Measurements from ENCODE around the gene DOCK3. TPM values are rescaled to one million over a fixed set of nuclear protein-coding genes. Genes with fewer than 3 reads are reported as not detected.

Gene DOCK3
- polyA plus RNA-seq, 1 donor from 2014 or later, result 15.6 TPM

GRCh38 chr3:51338632-51339031 lies 663.9 kb downstream of the DOCK3 start:
- H3K27me3 ChIP-seq (ENCODE audit: insufficient read depth, low read depth, low read length), result no peaks in the 10 kb centered on the region
- no peak overlapping the region for H3K4me3 ChIP-seq (ENCODE audit: low read length)
- H3K36me3 ChIP-seq (ENCODE audit: insufficient read depth, low read length), result no peaks in the 10 kb centered on the region
- H3F3A ChIP-seq (ENCODE audit: insufficient read depth, low read length, poor library complexity, severe bottlenecking), result no peaks in the 10 kb centered on the region
- no peak overlapping the region for H3K4me2 ChIP-seq (ENCODE audit: low read length)
- no peaks in the 10 kb centered on the region for H4K20me1 ChIP-seq (ENCODE audit: insufficient read depth)
- no peak overlapping the region for H3K9ac ChIP-seq (ENCODE audit: low read length)
- H3K9me3 ChIP-seq (ENCODE audit: low read length), result no peaks in the 10 kb centered on the region
- H3K9me2 ChIP-seq (ENCODE audit: insufficient read depth, low read length), result no peaks in the 10 kb centered on the region
- H3K79me2 ChIP-seq (replicated peaks; ENCODE audit: insufficient read depth, low read length), result no peaks in the 10 kb centered on the region
- no peak overlapping the region for H3K27ac ChIP-seq (ENCODE audit: low read length)
- TF ChIP-seq TAF1 (IDR thresholded peaks at IDR 0.05; ENCODE audit: low read depth) (no peak), SMC3 (conservative IDR thresholded peaks at IDR 0.05; ENCODE audit: poor library complexity) (no peak), MXI1 (conservative IDR thresholded peaks at IDR 0.05; ENCODE audit: poor library complexity, severe bottlenecking) (no peak), EP300 (conservative IDR thresholded peaks at IDR 0.05; ENCODE audit: poor library complexity, severe bottlenecking) (no peak), RAD21 (conservative IDR thresholded peaks at IDR 0.05) (no peak), POLR2AphosphoS5 (IDR thresholded peaks at IDR 0.05) (no peak), EZH2 (IDR thresholded peaks at IDR 0.05; ENCODE audit: borderline replicate concordance, insufficient read depth, low read length, poor library complexity, severe bottlenecking) (no peak)
- TF ChIP-seq, protein P1, sequence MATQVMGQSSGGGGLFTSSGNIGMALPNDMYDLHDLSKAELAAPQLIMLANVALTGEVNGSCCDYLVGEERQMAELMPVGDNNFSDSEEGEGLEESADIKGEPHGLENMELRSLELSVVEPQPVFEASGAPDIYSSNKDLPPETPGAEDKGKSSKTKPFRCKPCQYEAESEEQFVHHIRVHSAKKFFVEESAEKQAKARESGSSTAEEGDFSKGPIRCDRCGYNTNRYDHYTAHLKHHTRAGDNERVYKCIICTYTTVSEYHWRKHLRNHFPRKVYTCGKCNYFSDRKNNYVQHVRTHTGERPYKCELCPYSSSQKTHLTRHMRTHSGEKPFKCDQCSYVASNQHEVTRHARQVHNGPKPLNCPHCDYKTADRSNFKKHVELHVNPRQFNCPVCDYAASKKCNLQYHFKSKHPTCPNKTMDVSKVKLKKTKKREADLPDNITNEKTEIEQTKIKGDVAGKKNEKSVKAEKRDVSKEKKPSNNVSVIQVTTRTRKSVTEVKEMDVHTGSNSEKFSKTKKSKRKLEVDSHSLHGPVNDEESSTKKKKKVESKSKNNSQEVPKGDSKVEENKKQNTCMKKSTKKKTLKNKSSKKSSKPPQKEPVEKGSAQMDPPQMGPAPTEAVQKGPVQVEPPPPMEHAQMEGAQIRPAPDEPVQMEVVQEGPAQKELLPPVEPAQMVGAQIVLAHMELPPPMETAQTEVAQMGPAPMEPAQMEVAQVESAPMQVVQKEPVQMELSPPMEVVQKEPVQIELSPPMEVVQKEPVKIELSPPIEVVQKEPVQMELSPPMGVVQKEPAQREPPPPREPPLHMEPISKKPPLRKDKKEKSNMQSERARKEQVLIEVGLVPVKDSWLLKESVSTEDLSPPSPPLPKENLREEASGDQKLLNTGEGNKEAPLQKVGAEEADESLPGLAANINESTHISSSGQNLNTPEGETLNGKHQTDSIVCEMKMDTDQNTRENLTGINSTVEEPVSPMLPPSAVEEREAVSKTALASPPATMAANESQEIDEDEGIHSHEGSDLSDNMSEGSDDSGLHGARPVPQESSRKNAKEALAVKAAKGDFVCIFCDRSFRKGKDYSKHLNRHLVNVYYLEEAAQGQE (IDR thresholded peaks at IDR 0.05; ENCODE audit: borderline replicate concordance), result no peak
- TF ChIP-seq, protein P2, sequence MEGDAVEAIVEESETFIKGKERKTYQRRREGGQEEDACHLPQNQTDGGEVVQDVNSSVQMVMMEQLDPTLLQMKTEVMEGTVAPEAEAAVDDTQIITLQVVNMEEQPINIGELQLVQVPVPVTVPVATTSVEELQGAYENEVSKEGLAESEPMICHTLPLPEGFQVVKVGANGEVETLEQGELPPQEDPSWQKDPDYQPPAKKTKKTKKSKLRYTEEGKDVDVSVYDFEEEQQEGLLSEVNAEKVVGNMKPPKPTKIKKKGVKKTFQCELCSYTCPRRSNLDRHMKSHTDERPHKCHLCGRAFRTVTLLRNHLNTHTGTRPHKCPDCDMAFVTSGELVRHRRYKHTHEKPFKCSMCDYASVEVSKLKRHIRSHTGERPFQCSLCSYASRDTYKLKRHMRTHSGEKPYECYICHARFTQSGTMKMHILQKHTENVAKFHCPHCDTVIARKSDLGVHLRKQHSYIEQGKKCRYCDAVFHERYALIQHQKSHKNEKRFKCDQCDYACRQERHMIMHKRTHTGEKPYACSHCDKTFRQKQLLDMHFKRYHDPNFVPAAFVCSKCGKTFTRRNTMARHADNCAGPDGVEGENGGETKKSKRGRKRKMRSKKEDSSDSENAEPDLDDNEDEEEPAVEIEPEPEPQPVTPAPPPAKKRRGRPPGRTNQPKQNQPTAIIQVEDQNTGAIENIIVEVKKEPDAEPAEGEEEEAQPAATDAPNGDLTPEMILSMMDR (IDR thresholded peaks at IDR 0.05; ENCODE audit: poor library complexity, severe bottlenecking), result no peak
- H2AFZ ChIP-seq (ENCODE audit: low read depth, low read length), result no peak overlapping the region

DNA sequence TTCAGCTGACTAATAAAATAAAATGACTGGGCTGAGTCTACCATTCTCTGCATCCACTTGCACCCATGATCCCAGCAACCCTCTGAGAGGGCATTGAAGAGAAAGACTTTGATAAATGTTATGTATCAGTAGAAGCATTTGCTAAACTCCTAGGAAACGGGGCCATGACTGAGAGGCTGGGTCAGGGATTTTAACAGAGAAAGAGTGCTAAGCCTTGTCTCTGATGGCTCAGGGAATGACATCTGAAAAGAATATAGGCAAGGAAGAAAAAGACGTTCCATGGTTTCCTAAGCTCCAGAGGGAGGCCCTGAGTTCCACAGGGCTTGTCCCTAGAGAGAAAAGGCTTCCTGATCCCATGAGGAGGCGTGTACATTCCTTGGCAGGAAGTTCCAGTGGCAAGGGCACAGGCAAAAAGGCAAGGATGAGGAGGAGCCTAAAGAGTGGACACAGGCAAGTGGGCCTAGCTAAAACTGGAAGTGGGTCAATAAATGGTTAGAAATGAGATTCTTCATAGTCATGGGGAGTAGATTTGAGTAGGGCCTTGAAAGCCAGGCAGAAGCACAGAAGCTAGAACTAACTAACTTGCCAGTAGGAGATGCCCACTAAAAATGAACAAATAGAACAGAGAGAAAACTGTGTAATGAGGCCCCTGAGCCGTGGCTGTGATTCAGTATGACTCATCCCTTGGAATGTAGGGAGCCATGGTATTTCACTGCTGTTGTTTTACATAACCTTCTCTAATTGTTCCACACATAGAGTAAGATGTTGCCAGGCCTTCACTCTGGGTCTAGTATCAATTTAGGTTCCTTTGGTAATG lies 665.5 kb downstream of the DOCK3 start:
- Histone ChIP-seq H3K4me3 (ENCODE audit: low read length) (no peak overlapping the region), H3K9ac (ENCODE audit: low read length) (no peak overlapping the region), H2AFZ (ENCODE audit: low read depth, low read length) (no peak overlapping the region), H3K9me3 (ENCODE audit: low read length) (no peaks in the 10 kb centered on the region), H3K27me3 (ENCODE audit: insufficient read depth, low read depth, low read length) (no peaks in the 10 kb centered on the region), H3F3A (ENCODE audit: insufficient read depth, low read length, poor library complexity, severe bottlenecking) (no peaks in the 10 kb centered on the region), H3K36me3 (ENCODE audit: insufficient read depth, low read length) (no peaks in the 10 kb centered on the region), H3K79me2 (replicated peaks; ENCODE audit: insufficient read depth, low read length) (no peaks in the 10 kb centered on the region), H3K27ac (ENCODE audit: low read length) (no peak overlapping the region), H4K20me1 (ENCODE audit: insufficient read depth) (no peaks in the 10 kb centered on the region), H3K9me2 (ENCODE audit: insufficient read depth, low read length) (no peaks in the 10 kb centered on the region), H3K4me2 (ENCODE audit: low read length) (no peak overlapping the region)
- no peak for TF ChIP-seq RAD21 (conservative IDR thresholded peaks at IDR 0.05)
- no peak for TF ChIP-seq EZH2 (IDR thresholded peaks at IDR 0.05; ENCODE audit: borderline replicate concordance, insufficient read depth, low read length, poor library complexity, severe bottlenecking)
- no peak for TF ChIP-seq MXI1 (conservative IDR thresholded peaks at IDR 0.05; ENCODE audit: poor library complexity, severe bottlenecking)
- TF ChIP-seq, protein P1 (IDR thresholded peaks at IDR 0.05; ENCODE audit: borderline replicate concordance), result no peak
- TF ChIP-seq TAF1 (IDR thresholded peaks at IDR 0.05; ENCODE audit: low read depth), result no peak
- TF ChIP-seq, protein P2 (IDR thresholded peaks at IDR 0.05; ENCODE audit: poor library complexity, severe bottlenecking), result no peak
- no peak for TF ChIP-seq EP300 (conservative IDR thresholded peaks at IDR 0.05; ENCODE audit: poor library complexity, severe bottlenecking)
- no peak for TF ChIP-seq POLR2AphosphoS5 (IDR thresholded peaks at IDR 0.05)
- no peak for TF ChIP-seq SMC3 (conservative IDR thresholded peaks at IDR 0.05; ENCODE audit: poor library complexity)

Measured in neural cell (in vitro differentiated cells).